GM21367 (cell line): ENCODE data around the gene MEI4.
"Not testable (repeated sequence)": the region's sequence is repeated elsewhere in the genome, so short reads cannot be mapped to it uniquely, and the experiment has no call there.

Experiments used
- ATAC-seq: cut with Tn5 transposase; IDR thresholded peaks from one replicate; pipeline ENCODE4 v1.9.1; 2021; ENCODE audit not compliant: unreplicated experiment

MEI4 gene

DNA sequence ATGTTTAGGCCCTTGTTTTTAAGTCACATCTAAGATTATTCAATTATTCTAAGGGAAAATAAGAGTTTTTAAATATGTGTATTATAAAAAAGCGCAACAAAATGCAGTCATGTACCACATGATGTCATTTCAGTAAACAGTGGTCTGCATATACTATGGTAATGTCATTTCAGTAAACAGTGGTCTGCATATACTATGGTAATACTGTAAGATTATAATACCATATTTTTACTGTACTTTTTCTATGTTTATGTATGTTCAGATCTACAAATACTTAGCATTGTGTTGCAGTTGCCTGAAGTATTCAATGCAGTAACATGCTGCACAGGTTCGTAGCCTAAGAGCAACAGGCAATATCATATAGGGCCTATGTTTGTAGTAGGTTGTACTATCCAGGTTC lies 21.4 kb downstream of the MEI4 start:
- ATAC-seq: no peak

- no peak for ATAC-seq
Measured at GRCh38 chr6:77678048-77678447, 25.2 kb downstream of the MEI4 start.

DNA sequence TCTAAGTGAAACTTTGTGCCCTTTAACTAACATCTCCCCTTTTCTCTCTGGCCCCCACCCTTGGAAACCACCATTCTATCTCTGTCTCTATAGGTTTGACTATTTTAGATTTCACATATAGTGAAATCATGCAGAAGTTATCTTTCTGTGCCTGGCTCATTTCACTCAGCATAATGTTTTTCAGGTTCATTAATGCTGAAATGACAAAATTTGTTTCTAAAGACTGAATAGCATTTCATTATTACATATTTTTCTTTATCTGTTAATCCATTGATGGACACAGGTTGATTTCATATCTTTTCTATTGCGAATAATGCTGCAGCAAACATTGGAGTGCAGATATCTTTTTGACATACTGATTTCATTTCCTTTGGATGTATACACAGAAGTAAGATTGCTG lies 30.7 kb downstream of the MEI4 start:
- no peak for ATAC-seq

GRCh38 chr6:77686931-77687330 lies 34.1 kb downstream of the MEI4 start:
- no peak for ATAC-seq

GRCh38 chr6:77688649-77689048 lies 35.8 kb downstream of the MEI4 start:
- no peak for ATAC-seq

DNA sequence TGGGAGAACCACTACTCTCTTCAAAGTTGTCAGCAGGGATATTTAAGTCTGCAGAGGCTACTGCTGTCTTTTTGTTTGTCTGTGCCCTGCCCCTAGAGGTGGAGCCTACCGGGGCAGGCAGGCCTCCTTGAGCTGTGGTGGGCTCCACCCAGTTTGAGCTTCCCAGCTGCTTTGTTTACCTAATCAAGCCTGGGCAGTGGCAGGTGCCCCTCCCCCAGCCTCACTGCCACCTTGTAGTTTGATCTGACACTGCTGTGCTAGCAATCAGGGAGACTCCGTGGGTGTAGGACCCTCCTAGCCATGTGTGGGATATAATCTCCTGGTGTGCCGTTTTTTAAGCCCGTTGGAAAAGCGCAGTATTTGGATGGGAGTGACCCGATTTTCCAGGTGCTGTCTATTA lies 47.3 kb downstream of the MEI4 start:
- ATAC-seq: not testable (repeated sequence)

DNA sequence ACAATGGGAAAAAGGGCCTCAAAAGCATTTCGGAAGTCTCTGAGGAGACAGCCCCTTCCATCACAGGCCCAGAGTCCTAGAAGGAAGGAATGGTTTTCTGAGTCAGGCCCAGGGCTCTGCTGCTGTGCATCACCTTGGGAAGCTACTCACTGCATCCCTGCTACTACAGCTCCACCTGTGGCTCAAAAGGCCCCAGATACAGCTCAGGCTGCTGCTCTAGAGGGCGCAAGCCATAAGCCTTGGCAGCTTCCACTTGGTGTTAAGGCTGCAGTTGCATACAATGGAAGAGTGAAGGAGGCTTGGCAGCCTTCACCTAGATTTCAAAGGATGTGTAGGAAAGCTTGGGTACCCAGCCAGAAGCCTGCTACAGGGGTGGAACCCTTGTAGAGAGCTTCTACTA lies 54.8 kb downstream of the MEI4 start:
- no peak for ATAC-seq

DNA sequence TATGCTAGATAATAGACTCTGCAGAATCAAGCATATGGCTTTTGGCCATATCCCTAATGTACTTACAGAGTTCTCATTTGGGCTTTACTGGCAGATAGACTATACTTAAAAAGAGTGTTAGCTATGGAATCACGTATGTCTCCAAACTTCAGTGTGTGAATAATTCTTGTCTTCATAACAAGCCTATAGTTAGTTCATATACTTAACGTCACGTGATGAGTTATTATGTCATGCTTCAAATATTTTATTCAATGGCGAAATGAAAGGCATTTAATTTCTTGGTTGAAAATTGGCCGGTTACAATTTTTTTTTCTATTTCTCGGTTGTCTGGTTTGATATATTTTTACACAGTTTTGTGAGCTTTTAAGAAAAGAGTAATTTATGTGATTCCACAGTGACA lies 62.7 kb downstream of the MEI4 start:
- no peak for ATAC-seq

GRCh38 chr6:77716311-77716710 lies 63.5 kb downstream of the MEI4 start:
- no peak for ATAC-seq

DNA sequence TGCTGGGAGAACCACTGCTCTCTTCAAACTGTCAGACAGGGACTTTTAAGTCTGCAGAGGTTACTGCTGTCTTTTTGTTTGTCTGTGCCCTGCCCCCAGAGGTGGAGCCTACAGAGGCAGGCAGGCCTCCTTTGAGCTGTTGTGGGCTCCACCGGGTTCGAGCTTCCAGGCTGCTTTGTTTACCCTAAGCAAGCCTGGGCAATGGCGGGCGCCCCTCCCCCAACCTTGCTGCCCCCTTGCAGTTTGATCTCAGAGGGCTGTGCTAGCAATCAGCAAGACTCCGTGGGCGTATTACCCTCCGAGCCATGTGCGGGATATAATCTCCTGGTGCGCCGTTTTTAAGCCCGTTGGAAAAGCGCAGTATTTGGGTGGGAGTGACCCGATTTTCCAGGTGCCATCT lies 83.2 kb downstream of the MEI4 start:
- ATAC-seq: not testable (repeated sequence)

DNA sequence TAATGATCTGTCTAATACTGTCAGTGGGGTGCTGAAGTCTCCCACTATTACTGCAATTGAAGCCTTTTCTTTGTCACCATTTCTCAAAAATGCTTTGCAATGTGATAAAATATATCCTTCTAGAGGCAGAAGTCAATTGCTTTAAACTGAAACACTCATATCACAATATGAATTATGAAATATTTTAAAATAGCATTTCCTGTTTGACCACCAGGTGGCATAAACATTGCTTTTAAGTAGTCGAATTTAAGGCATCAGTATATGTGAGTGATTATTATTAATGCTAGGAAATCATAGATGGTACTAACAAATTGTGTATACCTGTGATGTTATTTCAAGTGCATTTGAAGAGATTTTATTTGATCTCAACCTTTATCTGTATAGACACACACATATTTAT lies 87.5 kb downstream of the MEI4 start:
- ATAC-seq: no peak

- ATAC-seq: not testable (repeated sequence)
Measured at GRCh38 chr6:77752156-77752555, 99.3 kb downstream of the MEI4 start.

DNA sequence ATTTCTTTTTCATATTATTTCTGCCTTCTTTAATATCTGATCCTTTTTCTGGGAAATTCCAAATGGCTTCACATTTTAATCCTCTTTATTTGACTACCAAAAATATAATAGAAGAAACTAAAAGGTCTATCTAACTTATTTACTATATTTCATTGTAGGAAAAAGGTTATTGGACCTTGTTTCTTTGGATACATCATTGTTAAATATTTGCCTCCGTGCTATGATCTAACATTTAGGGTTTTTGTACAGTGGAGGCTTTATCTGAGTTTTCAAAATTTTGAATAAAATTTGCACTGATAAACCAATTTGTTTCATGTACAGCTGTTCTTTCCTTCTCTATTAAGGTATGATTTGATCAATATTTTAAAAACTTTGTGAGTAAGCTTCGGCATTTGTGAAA lies 109.5 kb downstream of the MEI4 start:
- ATAC-seq: no peak

- ATAC-seq: no peak
Measured at GRCh38 chr6:77763124-77763523, 110.3 kb downstream of the MEI4 start.

DNA sequence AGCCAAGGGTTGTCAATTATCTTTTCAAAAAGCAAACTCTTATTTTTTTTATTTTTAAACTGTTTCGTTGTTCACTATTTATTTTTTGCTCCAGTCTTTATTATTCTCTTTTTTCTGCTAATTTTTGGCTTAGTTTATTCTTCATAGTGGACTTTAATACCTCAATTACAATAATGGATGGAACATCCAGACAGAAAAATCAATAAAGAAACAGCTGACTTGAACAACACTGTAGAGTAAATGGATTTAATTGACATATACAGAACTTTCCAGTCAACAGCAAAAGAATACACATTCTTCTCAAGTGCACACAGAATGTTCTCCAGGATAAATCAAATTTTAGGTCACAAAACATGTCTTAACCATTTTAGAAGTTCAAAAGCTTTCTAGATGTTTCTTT lies 111.5 kb downstream of the MEI4 start:
- ATAC-seq: no peak

DNA sequence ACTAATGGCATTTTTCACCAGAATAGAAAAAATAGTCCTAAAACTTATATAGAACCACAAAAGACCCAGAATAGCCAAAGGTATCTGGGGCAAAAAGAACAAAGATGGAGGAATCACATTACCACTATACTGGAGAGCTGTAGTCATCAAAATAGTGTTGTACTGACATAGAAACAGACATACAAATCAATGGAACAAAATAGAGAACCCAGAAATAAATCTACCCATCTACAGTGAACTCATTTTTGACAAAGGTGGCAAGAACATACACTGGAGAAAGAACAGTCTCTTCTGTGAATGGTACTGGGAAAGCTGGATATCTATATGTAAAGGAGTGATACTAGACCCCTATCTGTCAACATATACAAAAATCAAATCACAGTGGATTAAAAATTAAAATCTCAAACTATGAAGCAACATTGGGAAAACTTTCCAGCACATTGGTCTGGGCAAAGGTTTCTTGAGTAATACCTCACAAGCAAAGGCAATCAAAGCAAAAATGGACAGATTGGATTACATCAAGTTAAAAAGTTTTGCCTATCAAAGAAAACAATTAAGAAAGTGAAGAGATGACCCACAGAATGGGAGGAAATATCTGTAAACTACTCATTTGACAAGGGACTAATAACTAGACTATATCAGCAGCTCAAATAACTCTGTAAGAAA lies 120.5 kb downstream of the MEI4 start:
- no peak for ATAC-seq

- ATAC-seq: no peak
Measured at GRCh38 chr6:77774457-77774856, 121.6 kb downstream of the MEI4 start.

DNA sequence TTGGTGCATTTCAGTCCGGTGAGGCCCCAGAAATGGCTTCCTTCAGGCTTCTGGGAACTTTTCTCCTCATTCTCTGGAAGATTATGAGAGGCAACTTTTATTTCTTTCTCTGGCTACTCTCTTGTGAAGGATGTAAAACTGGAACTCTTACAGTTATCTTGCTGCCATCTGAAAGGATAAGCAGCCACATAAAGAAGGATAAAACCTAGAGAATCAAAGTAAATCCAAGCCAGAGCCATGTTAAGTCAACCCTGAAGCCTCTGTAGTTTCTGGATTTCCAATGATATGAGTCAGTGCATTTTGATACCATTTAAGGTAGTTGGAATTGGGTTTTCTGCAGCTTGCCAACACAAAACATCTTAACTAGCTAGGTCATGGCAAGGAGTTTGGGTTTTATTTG lies 123.6 kb downstream of the MEI4 start:
- no peak for ATAC-seq

DNA sequence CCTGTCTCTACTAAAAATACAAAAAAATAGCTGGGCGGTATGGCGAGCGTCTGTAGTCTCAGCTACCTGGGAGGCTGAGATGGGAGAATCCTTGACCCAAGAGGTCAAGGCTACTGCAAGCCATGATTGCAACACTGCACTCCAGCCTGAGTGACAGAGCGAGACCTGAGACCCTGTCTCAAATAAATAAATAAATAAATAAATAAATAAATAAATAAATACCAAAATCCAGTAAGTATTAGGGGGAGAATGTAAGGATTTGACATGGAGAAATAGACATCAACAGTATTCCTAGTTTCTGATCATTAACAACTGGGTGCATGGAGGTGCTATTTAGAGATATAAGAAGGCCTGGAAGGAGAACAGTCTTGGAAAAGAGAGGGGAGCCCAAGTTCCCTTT lies 125.7 kb downstream of the MEI4 start:
- no peak for ATAC-seq

- ATAC-seq: no peak
Measured at GRCh38 chr6:77786935-77787629, 134.2 kb downstream of the MEI4 start.

- no peak for ATAC-seq
Measured at GRCh38 chr6:77796824-77797809, 144.3 kb downstream of the MEI4 start.

DNA sequence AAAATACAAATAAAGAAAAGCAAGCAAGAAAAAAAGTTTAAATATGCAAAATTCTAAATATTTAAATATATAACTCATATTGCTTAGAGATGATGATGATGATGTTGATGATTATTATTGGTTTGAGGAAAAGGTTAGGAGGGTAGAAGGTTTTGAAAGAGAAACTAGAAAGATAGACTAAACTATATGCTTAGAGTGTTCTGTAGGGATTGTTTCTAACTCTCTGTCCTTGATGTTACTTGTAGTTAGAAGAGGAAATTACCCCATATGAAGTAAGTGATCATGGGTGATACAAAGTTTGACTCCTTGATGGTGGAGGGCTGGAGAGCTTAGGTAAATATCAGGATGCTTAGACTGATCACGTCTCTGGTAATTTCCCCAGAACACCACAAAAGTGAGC lies 159.5 kb downstream of the MEI4 start:
- no peak for ATAC-seq
